Suppressor macrophage treated with lipopolysaccharide for 1 hour (primary cell): ENCODE measurements around the gene ATXN2L.
"Not testable (repeated sequence)": the region's sequence is repeated elsewhere in the genome, so short reads cannot be mapped to it uniquely, and the experiment has no call there.

Experiments
- DNase-seq, 3 donors: peaks; one replicate each; pipeline ENCODE4 v3.0.0-alpha.2; 2020 to 2022

Gene ATXN2L

DNA sequence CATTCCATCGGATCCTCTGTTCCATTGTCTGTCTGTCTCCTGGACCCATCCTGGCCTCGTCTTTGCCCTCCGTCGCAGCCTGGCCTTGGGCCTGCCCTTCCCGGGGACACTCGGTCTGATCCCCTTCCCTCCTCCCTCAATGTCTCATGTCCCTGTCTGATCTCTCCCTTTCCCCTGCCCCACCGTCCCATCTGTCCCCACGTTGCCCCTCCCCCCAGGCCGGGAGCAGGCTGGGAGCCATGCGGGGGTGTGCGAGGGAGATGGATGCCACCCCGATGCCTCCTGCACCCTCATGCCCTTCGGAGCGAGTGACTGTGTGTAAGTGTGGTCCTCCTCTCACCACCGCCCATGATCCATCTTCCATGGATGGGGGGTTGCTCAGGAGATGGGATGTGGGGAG, 50.2 kb downstream of the ATXN2L start:
- no peak for DNase-seq

DNA sequence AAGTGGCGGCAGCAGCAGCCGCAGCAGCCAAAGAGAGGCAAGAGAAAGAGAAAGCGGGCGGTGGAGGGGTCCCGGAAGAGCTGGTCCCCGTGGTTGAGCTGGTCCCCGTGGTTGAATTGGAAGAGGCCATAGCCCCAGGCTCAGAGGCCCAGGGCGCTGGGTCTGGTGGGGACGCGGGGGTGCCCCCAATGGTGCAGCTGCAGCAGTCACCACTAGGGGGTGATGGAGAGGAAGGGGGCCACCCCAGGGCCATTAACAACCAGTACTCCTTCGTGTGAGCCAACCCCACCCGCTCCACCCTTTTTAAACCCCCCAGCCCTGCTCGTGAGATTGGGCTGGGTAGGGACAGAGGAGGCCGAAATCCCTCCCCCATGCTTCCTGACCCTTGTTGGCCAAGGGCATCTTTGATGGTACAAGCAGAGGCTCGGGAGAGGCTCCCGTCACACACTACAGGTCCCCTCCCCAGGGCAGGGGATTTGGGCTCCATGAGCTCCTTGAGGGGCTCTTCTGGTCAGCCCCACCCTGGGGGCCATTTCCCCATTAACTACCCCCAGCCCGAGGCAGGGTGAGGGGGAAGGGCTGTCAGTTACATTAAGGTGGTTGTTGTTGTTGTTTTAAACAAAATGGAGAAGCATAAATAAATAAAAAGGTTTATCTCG, 50.9 kb downstream of the ATXN2L start:
- peak; percentile 49 to 75 (median 55) for DNase-seq

DNA sequence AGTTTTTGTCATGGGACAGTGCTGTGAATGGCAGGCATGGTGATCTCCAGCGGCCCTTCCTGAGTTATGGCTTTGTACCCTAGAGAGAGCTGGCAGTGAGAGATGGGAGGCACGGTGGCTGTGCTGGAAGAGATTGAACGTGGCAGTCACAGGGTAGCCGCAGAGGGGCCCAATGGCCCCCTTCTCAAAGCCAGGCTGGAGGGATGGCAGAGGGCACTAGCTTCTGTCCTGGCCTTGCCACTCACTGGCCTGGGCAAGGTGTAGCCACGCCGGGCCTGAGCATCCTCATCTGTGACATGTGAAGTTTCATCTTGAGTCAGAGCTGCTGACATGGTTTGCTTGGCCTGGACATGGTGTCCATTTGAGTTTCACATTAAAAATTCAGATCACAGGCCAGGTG, 51.6 kb downstream of the ATXN2L start:
- no peak for DNase-seq

DNA sequence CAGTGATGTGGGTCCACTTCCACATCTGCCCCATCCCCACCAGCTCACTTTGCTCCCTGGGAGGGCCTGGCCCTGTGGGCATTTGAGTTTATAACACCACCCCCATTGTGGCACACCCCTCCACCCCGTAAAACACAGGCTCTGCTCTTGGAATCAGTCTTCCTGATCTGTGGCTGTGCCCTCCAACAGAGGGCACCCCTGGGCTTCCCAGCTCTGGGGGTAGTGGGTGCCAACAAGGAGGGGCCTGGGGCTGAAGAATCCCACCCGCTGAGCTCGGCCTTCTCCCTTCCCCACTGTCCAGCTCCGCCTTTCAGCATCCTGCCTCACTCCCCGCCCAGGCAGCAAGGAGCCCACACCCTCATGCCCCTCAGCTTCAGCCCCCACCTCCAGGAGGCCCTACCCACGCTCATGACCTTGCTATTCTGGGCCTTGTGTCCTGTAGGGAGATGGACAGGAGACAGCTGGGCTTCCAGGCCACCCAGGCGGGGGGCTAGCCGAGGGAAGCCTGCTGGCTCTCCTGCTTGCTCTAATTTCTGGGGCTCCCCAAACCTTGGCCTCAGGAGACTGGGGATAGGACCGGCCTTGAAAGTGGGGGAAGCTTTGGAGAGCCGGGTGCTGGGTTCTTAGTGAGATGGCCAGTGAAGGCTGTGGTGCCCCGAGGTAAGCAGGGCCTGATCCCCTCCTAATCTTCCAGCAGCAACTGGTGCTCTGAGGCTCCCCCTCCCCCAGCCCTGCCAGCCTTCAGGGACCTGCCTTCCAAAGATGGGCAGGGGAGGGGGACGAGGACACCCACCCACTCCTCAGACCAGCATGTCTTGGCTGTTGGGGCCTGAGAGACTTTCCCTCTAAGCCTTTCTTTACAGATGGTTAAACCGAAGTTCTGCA, 52.6 kb downstream of the ATXN2L start:
- DNase-seq = no peak

DNA sequence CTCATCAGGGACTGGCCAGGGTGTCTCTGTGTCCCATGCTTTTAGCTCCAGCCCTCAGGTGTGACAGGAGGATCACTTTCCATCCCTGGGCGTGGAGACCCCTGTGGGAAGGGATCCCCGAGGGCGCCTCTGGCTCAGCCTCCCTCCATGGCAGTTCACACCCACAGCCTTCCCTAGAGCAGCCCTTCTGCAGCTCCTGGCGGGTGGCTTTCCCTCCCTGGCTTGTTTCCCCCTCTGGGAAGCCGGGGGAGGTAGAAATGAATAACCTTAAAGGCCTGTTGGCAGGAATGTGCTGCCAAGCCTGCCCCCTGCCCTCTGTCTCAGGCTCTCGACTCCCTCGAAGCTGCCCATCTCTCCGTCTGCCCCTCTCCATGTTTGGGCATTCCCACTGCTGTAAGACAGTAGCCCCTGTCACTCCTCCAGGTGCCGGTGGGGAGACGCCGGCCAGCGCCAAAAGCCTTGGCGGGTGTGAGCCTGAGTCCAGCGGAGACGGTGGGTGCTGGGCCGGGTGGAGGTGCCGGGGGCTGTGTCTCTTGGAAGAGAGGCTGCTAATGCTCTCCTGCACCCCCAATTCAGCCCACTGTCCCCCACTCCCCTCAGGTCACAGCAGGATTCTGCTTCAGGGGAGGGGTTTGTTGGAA, 53.3 kb downstream of the ATXN2L start:
- DNase-seq = no peak

DNA sequence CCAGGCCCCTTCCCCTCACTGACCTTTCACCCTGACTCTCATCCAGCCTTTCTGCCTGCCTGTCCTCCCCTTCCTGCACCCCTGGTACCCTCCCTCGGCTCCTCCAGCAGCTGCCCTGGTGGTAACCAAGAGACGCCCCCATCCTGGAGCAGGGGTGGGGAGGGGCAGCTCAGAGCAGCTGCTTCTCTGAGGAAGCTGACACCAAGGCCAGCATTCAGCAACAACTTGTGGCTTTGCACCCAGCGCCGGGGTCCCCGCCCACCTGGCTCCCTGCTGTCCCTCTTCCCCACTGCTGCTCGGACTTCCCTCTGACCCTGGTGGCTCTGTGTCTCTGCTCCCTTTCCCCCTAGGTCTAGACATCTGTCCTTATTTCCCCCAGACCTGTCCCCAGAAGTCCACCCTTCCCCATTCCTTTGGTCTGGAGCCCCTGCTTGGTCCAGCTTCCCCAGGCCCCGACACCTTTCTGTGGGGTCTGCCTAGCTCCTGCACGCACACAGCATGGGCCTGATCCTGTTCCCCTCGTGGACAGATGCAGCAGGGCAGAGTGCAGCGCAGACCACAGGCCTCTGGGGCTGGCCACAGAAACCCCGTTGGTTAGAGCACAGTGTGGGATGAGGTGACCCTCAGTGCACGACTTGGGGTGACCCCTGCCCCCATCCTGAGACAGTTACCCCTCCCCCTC, 54.3 kb downstream of the ATXN2L start:
- no peak for DNase-seq

DNA sequence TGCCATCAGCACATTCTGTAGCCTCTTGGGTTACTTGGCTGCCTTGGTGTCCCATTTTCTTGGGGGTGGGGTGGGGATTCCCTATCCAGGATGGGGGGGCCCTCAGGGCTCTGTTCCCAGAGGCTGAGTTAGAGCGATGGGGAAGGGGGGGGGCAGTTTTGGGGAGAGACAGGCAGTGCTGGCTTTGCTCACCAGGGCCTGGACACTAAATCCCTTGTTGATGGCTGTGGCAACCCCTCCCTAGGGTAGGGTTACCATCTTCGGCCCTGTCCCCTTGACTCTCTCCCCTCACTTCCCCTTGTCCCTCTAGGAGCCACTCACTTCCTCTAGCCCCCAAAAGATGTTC, 54.8 kb downstream of the ATXN2L start:
- DNase-seq = no peak

DNA sequence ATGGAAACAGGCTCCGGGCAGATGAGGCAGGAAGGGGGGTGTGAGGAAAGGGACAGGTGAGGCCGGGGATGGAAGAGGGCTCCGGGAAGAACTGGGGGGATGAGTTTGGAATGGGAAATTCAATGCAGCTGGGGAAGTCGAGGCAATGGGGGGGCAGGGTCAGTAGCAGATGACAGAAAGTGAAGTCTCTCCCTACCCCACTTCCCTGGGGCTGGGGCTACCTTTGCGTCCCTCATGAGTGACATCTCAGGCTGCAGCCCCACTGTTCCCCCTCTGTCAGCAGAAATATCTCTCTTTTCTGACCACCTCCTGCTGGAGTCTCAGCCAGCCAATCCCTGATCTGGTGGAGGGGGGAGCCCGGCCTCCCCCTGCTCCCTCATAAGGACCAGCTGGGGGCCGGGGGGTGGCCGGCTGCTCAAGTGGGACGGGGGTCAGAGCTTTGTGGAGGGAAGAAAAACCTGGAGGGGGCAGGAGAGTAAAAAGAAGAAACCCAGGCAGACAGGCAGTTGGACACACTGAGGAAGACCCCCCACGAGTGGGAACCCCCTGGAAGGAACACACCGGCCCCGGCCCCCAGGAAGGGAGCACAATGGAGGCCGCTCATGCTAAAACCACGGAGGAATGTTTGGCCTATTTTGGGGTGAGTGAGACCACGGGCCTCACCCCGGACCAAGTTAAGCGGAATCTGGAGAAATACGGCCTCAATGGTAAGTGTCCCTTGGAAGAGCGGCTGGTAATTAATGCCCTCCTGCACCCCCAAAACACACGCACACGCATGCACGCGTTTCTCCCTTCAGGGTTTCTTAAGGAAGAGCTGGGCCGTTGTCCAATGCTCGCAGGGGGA, 55.5 kb downstream of the ATXN2L start, which contains the start of gene ATP2A1:
Gene ATP2A1, plus strand, starts transcription at position 406 of the 844 bp plus-strand sequence. Its CDS starts 184 bp downstream, at position 590.
- DNase-seq = no peak

DNA sequence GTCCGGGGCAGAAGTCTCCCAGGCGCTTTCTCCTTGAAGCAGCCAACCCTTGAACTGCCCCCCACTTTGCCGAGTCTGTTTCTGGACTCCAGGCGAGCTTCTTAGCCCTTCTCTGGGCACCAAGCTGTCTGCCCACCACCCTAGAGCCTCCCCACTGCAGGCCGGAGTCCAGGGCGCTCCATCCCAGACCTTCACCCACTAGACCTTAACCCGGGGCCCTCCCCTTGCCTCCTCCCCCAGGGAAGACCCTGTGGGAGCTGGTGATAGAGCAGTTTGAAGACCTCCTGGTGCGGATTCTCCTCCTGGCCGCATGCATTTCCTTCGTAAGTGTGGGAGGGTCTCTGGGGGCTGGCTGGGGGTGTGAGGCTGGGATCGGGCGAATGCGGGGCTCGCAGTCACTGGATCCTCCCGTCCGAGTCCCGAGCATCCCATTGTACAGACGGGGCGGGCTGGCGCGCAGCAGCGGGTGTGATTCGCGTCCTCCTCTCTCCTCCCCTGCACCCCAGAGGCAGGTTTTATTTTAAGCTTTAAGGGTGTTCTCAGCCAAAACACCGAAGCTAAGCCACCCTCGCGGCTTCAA, 56.6 kb downstream of the ATXN2L start:
- no peak for DNase-seq

DNA sequence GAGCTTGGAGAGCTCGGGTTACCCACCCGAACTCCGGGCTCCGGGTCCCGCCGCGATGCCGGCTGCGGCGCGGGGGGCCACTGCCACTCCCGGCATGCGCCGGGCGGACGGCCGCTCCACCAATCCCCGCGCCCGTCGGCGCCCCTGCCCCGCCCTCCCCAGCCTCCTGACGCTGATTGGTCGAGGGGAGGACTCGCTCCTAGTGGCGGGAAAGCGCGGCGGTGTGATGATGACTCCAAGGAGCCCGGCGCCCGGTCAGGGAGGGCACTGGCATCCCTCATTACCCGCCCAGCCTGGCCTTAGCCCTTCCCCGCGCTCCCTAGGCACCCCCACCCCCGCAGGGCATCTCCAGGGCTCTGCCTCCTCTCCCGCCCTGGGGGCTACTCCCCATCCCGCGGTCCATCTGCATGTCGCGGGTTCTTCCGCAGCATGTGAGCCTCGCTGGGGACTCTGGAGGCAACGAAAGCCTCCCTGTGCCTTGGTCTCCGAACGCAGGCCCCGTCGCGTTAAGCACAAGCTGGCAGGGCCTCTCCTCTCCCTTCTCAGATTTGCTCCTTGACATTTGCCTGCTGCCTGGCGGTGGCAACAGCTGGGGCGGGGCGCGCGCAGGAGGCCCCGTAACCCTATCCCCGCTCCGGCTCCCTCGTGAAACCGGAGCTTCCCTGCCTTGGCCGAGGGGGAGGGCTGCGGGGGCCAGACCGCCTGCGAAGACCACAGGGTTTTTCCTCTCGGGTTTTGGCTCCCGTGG, 57.2 kb downstream of the ATXN2L start:
- DNase-seq = peak; percentile 89 to 95 (median 94)

DNA sequence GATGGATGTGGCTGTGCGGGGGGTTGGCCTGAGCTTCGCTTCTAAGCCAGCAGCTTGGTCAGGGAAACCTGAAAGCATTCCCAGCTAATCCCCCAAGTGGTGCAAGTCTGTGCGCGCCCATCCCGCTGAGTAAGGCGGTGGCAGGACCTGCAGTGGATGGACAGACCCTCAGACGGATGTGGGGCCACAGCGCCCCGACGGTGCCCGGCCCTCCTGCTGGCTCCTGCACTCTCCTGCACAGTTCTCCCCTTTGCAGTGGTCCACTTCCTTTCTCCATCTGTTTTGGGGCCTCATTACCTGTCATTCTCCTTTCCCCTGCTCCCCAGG, 57.8 kb downstream of the ATXN2L start:
- DNase-seq = no peak

DNA sequence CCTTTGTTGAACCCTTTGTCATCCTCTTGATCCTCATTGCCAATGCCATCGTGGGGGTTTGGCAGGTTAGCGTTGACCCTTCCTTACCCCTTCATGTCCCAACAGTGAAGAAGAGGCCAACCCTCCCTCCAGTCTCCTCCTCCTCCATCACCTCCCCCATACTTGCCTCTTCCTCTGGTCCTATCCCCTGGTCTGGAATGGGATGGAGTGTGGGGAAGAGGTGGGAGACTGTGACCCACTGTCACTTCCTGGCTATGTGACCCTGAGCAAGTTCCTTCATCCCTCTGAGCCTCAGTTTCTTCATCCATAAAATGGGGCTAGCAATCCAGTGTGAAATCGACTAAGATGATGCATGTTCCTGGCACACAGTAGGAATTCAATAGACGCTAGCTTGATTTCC, 58.2 kb downstream of the ATXN2L start:
- no peak for DNase-seq

DNA sequence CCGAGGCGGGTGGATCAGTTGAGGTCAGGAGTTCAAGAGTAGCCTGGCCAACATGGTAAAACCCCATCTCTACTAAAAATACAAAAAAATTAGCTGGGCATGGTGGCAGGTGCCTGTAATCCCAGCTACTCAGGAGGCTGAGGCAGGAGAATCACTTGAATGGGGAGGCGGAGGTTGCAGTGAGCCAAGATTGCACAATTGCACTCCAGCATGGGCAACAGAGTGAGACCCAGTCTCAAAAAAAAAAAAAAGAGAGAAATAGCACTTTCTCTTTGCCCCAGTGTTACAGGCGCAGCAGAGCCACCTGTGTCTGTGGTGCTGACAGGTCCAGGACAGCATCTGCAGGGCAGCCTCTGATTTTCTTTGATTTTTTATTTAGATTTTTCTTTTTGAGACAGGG, 58.8 kb downstream of the ATXN2L start:
- DNase-seq = not testable (repeated sequence)

DNA sequence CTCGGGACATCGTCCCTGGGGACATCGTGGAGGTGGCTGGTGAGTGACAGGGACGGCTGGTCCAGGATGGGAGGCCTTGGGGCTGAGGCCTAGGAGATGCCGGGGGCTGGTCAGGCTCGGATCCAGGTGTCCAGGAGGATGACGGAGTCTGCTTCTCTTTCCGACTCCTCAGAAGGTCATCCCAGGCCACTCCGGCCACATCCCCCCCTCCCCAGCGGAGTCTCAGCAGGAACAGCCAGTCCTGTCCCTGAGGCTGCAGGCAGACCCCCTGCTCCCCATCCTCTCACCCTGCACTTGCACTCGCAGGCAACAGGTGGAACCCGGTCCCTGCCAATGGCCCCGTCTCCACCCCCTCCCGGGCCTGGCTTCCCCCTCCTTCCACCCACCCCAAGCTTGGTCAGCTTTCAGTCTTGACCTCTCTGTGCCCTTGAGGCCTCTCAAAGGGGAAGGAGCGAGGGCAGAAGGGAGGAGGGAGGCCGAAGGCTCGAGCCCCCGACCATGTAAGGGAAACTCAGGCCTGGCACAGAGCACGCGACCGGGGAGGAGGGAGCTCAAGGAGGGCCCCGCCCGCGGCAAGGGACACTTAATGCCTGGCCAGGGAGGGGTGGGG, 59.9 kb downstream of the ATXN2L start:
- DNase-seq = no peak

DNA sequence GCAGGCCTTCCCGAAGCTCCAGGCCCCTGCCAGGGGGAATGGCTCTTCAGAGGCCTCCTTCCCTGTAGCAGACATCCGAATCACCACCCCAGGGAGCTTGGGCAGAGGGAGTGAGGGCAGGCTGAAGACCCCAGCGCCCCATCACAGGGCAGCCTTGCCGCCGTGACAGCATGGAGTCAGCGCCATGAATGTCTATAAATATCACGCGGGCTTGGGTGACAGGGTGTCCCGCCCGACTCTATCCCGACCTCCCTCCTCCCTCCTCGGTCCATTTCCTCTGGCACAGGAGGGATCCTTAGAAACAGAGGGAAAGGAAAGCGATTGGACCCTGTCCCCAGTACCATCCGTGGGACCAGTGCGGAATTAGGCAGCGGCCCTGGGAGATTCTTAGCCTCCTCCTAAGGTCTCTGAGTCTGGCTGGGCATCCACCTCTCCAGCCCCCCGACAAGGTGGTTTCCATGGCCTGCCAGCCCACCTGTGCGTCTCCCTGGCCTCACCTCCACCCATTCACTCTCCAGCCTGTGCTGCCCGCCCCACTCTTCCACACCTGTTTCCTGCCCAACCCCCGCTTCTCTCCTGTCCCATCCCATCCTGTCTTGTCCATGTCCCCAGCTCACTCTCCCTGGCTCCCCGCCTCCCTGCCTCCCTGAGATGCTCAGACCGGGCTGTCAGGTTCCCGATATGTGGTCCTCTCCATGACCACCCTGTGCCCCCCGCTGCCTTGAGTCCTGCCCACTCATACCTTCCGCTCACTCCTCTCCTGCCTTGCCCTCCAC, 60.6 kb downstream of the ATXN2L start:
- no peak for DNase-seq

DNA sequence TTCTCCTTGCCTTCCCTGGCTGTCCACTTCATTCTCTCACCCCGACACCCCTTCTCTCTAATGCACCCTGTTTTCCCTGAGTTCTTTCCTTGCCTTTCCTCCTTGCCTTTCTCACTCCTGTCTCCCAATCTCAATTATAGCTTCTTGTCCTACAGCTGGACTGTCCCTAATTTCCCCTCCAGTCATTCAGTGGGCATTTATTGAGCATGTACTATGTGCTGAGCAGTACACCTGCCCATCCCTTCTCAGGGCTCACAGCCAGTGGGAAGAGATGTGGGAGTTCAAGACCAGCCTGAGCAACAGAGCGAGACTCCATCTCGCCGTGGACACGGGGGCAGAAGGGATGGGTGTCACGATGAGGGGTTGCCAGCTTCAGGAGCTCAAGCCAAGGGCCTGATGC, 61.2 kb downstream of the ATXN2L start:
- no peak for DNase-seq
